ENCODE results near the gene ULK4.

GRCh38 chr3:41447701-41448100 lies 514.2 kb downstream of the ULK4 start:
- no peak for TF ChIP-seq CTCF (IDR thresholded peaks at IDR 0.05)
- TF ChIP-seq POLR2A (IDR thresholded peaks at IDR 0.05) = no peak
